ENCODE data around the gene HBP1.
"Not testable (repeated sequence)": the region's sequence is repeated elsewhere in the genome, so short reads cannot be mapped to it uniquely, and the experiment has no call there.

HBP1 gene

DNA sequence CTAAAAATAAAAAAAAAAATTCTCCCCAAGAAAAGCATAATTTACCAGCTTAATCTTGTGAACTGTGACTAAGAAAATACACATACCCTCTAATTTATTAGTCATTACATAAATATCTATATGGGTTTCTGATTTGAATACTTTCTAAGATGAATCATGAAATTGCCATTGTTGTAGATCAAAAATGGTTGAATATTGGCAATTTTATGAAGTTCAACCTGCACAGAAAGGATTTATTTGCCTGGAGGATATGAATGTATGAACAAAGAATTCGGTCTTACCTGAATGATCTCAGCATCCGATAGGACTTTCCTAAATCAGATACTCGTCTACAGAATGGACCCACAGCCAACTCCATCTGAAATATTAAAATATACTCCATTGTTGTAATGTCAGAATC lies 61.5 kb downstream of the HBP1 start:
- no peak for DNase-seq

DNA sequence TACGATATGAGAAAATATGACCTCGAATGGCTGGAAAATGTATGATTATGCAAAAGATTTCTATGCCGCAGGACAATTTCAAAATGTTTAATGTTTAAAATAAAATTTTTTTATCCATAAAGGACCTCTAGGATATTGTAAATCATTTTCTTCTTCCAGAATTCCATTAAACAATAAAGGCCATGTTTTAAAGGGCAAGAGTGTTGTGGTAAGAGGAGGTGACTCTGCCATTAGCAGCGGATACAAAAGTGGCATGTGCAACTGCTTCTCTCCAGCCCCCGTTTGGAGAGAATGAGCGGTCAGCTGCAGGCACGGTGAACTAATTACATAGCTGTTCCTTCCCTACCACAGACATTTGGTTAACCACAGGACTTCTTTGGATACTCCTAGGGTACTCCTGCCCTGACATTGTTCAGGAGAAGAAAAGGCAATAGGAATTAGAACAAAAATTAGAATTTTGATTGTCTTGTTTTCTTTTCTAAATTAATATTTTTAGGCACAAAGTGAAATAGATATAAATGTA lies 63.8 kb downstream of the HBP1 start:
- DNase-seq = no peak

- no peak for DNase-seq
Measured at GRCh38 chr7:107233174-107233573, 64.4 kb downstream of the HBP1 start.

DNA sequence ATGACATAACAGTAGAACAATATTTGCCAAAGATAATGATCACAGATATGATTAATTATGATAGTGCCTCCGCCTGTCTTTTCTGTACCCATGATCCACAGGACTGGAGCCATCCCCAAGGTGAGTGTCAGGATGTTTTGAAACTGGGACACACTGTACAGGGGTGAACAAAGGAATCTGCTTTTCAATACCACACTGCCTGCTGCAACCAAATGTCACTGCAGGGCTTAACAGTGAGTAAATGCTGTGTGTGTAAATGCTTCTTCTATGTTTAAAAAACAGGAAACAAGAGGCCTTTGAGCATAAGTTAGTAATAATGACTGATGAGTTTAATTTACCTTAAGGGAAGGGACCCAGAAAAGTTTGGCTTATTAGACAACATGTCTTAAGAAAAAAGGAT lies 65.2 kb downstream of the HBP1 start:
- DNase-seq = no peak

GRCh38 chr7:107234436-107234835 lies 65.6 kb downstream of the HBP1 start:
- DNase-seq = no peak

GRCh38 chr7:107236862-107237261 lies 68.1 kb downstream of the HBP1 start:
- no peak for DNase-seq

DNA sequence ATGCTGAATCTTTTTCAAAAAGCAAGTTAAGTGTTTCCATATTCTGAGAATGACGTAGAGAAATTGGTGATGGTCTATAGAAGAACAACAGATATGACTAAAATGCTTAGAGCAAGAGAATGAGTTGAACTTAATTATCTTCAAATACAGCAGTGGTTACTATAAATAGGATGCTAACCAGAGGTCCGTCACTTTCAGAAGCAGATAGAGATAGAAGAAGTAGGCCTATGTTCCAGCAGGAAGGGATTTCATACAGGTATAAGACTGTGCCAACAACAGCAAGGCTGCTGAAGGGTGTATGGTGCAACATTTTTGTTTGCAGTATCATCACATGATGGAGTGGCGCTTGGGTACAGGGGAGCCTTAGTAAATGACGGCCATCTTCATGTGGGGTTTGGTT lies 68.6 kb downstream of the HBP1 start:
- no peak for DNase-seq

GRCh38 chr7:107242267-107242666 lies 73.5 kb downstream of the HBP1 start:
- no peak for DNase-seq

DNA sequence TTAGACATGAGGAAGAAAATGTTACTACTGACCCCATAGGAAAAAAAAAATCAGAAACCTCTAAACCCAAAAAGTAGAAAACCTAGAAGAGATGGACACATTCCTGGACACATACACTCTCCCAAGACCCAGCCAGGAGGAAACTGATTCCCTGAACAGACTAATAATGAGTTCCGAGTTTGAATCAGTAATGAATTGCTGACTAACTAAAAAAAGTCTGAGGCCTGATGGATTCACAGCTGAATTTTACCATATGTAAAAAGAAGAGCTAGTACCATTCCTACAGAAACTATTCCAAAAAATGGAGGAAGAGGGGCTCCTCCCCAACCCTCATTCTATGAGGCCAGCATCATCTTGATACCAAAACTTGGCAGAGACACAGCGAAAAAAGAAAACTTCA lies 75.8 kb downstream of the HBP1 start:
- no peak for DNase-seq

GRCh38 chr7:107246836-107247235 lies 78.0 kb downstream of the HBP1 start:
- DNase-seq = not testable (repeated sequence)

GRCh38 chr7:107248551-107249316 lies 79.9 kb downstream of the HBP1 start:
- DNase-seq = no peak

DNA sequence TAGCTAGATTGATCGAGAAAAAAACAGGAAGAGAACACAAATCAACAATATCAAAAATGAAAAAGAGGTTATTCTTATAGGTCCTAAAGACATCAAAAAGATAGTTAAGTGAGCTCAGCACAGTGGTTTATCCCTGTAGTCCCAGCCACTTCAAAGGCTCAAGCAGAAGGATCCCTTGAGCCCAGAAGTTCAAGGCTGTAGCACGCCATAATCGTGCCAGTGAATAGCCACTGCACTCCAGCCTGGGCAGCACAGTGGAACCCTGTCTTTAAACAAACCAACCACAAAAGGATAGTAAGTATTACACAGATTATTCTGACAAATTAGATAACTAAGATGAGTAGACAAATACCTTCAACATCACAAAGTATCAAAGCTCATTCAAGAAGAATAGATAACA lies 83.2 kb downstream of the HBP1 start:
- no peak for DNase-seq

Data from NCI-H510A (cell line).